Panc1 (cell line): ENCODE data around the gene PLET1.

Experiments used
- CTCF ChIP-seq: fragments of 450-650 bp; IDR thresholded peaks from 2 replicates; pipeline ENCODE4 v1.5.1; 2017; ENCODE audit warnings: mild to moderate bottlenecking
- POLR2AphosphoS5 ChIP-seq: IDR thresholded peaks from 2 replicates; pipeline ENCODE4 v1.6.1; 2012; ENCODE audit warnings: mild to moderate bottlenecking, low read depth, low read length, moderate library complexity
- SIN3A ChIP-seq: IDR thresholded peaks from 2 replicates; pipeline ENCODE4 v1.6.1; 2012; ENCODE audit warnings: low read depth, mild to moderate bottlenecking, low read length, moderate library complexity, borderline replicate concordance; ENCODE audit not compliant: insufficient read depth
- TCF7L2 ChIP-seq: IDR thresholded peaks from 2 replicates; pipeline ENCODE4 v1.6.1; 2011; ENCODE audit warnings: mild to moderate bottlenecking, low read depth, low read length, inconsistent platforms
- TF ChIP-seq, protein P1 (sequence below), 2 experiments: IDR thresholded peaks; 2 replicates each; pipeline ENCODE4 v1.6.1; 2011 to 2012; ENCODE audit warnings: low read depth in 2 of 2, control low read depth in 1 of 2, low read length in 1 of 2, mild to moderate bottlenecking in 1 of 2, moderate library complexity in 1 of 2; ENCODE audit not compliant: insufficient read depth in 1 of 2

DNA sequence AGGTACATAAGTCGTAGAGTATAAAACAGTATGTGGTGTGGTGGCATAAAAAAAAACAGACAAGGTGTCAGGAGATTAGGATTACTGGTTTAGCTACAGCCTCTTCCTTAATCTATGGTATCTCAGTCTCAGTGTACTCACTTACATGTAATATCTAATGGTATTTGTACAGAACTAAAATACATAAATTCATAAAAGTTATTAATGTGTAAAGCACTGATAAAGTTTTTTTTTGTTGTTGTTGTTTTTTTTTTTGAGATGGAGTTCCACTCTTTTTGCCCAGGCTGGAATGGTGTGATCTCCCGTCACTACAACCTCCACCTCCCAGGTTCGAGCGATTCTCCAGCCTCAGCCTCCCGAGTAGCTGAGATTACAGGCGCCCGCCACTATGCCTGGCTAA is 31.5 kb downstream of the PLET1 start:
- no peak for TF ChIP-seq SIN3A
- no peak for TF ChIP-seq CTCF
- no peak for TF ChIP-seq POLR2AphosphoS5
- no peak for TF ChIP-seq TCF7L2
- TF ChIP-seq, protein P1, sequence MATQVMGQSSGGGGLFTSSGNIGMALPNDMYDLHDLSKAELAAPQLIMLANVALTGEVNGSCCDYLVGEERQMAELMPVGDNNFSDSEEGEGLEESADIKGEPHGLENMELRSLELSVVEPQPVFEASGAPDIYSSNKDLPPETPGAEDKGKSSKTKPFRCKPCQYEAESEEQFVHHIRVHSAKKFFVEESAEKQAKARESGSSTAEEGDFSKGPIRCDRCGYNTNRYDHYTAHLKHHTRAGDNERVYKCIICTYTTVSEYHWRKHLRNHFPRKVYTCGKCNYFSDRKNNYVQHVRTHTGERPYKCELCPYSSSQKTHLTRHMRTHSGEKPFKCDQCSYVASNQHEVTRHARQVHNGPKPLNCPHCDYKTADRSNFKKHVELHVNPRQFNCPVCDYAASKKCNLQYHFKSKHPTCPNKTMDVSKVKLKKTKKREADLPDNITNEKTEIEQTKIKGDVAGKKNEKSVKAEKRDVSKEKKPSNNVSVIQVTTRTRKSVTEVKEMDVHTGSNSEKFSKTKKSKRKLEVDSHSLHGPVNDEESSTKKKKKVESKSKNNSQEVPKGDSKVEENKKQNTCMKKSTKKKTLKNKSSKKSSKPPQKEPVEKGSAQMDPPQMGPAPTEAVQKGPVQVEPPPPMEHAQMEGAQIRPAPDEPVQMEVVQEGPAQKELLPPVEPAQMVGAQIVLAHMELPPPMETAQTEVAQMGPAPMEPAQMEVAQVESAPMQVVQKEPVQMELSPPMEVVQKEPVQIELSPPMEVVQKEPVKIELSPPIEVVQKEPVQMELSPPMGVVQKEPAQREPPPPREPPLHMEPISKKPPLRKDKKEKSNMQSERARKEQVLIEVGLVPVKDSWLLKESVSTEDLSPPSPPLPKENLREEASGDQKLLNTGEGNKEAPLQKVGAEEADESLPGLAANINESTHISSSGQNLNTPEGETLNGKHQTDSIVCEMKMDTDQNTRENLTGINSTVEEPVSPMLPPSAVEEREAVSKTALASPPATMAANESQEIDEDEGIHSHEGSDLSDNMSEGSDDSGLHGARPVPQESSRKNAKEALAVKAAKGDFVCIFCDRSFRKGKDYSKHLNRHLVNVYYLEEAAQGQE (IDR thresholded peaks at IDR 0.05; ENCODE audit: insufficient read depth in 1 of 2, low read depth in 2 of 2, low read length in 1 of 2): no peak
